ENCODE data around the gene NELFB. TPM values are rescaled to one million over a fixed set of nuclear protein-coding genes. Genes with fewer than 3 reads are reported as not detected.

The NELFB gene
- polyA plus RNA-seq, 1 experiment = 51.9 TPM

- POLR2A ChIA-PET = no interaction called here
- CTCF ChIA-PET = interaction anchor here (1.0 kb wide), 1 partner anchor 124 kb away, joined by 3 read pairs; the partner anchor contains the start of genes EXD3 and NOXA1
- no peak for DNase-seq (ENCODE audit: low read depth)
- no peak for TF ChIP-seq CTCF (IDR thresholded peaks at IDR 0.05; ENCODE audit: insufficient read depth, low read depth, low read length)
- Histone ChIP-seq H3K27me3 (ENCODE audit: control insufficient read depth, insufficient read depth, low read length) (peaks cover 24% of the 10 kb centered on the region), H3K36me3 (ENCODE audit: control insufficient read depth, insufficient read depth, low read length) (no peaks in the 10 kb centered on the region), H3K4me3 (ENCODE audit: low read depth, low read length) (no peak overlapping the region)
These were observed 44.1 kb downstream of the NELFB start for GRCh38 chr9:137299203-137299565.

- H3K27me3 ChIP-seq (ENCODE audit: control insufficient read depth, insufficient read depth, low read length) = peaks cover 24% of the 10 kb centered on the region
- no peak for DNase-seq (ENCODE audit: low read depth)
- H3K4me3 ChIP-seq (ENCODE audit: low read depth, low read length) = no peak overlapping the region
- TF ChIP-seq CTCF (IDR thresholded peaks at IDR 0.05; ENCODE audit: insufficient read depth, low read depth, low read length) = no peak
- no peaks in the 10 kb centered on the region for H3K36me3 ChIP-seq (ENCODE audit: control insufficient read depth, insufficient read depth, low read length)
- ChIA-PET CTCF (interaction anchor here (0.6 kb wide), 1 partner anchor 89 kb away, joined by 3 read pairs; no protein-coding TSS in a partner anchor), POLR2A (no interaction called here)
These were observed 44.8 kb downstream of the NELFB start for GRCh38 chr9:137299938-137300337.

- Histone ChIP-seq H3K4me3 (ENCODE audit: low read depth, low read length) (peak overlapping the region; percentile 31), H3K27me3 (ENCODE audit: control insufficient read depth, insufficient read depth, low read length) (peaks cover 24% of the 10 kb centered on the region), H3K36me3 (ENCODE audit: control insufficient read depth, insufficient read depth, low read length) (no peaks in the 10 kb centered on the region)
- no peak for DNase-seq (ENCODE audit: low read depth)
- ChIA-PET POLR2A (no interaction called here), CTCF (interaction anchor here (0.6 to 2.2 kb wide), 2 partner anchors 89 to 144 kb away, joined by 3 to 13 read pairs; no protein-coding TSS in a partner anchor)
- TF ChIP-seq CTCF (IDR thresholded peaks at IDR 0.05; ENCODE audit: insufficient read depth, low read depth, low read length) = no peak
These were observed 45.5 kb downstream of the NELFB start for GRCh38 chr9:137300567-137301080.

- ChIA-PET CTCF (interaction anchor here (0.6 to 2.2 kb wide), 11 partner anchors 12 to 234 kb away, joined by 3 to 13 read pairs (median 4); no protein-coding TSS in a partner anchor), POLR2A (no interaction called here)
- DNase-seq (ENCODE audit: low read depth) = no peak
- TF ChIP-seq CTCF (IDR thresholded peaks at IDR 0.05; ENCODE audit: insufficient read depth, low read depth, low read length) = no peak
- peaks cover 23% of the 10 kb centered on the region for H3K27me3 ChIP-seq (ENCODE audit: control insufficient read depth, insufficient read depth, low read length)
- H3K4me3 ChIP-seq (ENCODE audit: low read depth, low read length) = peak overlapping the region; percentile 31
- no peaks in the 10 kb centered on the region for H3K36me3 ChIP-seq (ENCODE audit: control insufficient read depth, insufficient read depth, low read length)
These were observed 46.2 kb downstream of the NELFB start for GRCh38 chr9:137301081-137301947.

GRCh38 chr9:137302118-137302448 lies 47.0 kb downstream of the NELFB start, which contains the start of gene NRARP:
Gene NRARP (minus strand): TSS chr9:137302271. CDS start chr9:137301928, 343 bp downstream.
- H3K36me3 ChIP-seq (ENCODE audit: control insufficient read depth, insufficient read depth, low read length) = no peaks in the 10 kb centered on the region
- no peak for DNase-seq (ENCODE audit: low read depth)
- peak within 1 kb of the TSS; percentile 40 for H3K4me3 ChIP-seq (ENCODE audit: low read depth, low read length)
- peaks cover 18% of the 10 kb centered on the region for H3K27me3 ChIP-seq (ENCODE audit: control insufficient read depth, insufficient read depth, low read length)
- ChIA-PET CTCF (interaction anchor here (0.6 to 2.2 kb wide), 16 partner anchors 8 to 233 kb away, joined by 3 to 13 read pairs (median 4); no protein-coding TSS in a partner anchor), POLR2A (no interaction called here)
- no peak for TF ChIP-seq CTCF (IDR thresholded peaks at IDR 0.05; ENCODE audit: insufficient read depth, low read depth, low read length)
